IPS-20b (cell line): ENCODE data around the gene P2RX6.

Source experiments
- H3K27ac ChIP-seq: one replicate; pipeline ENCODE4 v1.5.1; 2013; ENCODE audit warnings: low read length
- H3K27me3 ChIP-seq: 2 replicates; pipeline ENCODE4 v1.6.1; 2013; ENCODE audit warnings: mild to moderate bottlenecking, low read length, inconsistent platforms; ENCODE audit not compliant: insufficient read depth
- H3K36me3 ChIP-seq: 2 replicates; pipeline ENCODE4 v1.6.1; 2013; ENCODE audit warnings: low read depth, mild to moderate bottlenecking, inconsistent platforms, low read length, moderate library complexity; ENCODE audit not compliant: insufficient read depth
- H3K4me1 ChIP-seq: 2 replicates; pipeline ENCODE4 v1.6.1; 2013; ENCODE audit warnings: mild to moderate bottlenecking, control low read depth, inconsistent platforms, low read length, moderate library complexity; ENCODE audit not compliant: insufficient read depth
- H3K4me3 ChIP-seq: 2 replicates; pipeline ENCODE4 v1.5.1; 2013; ENCODE audit warnings: mild to moderate bottlenecking, low read length, inconsistent platforms
- H3K9ac ChIP-seq: 2 replicates; pipeline ENCODE4 v1.6.1; 2013; ENCODE audit warnings: low read depth, mild to moderate bottlenecking, inconsistent platforms, low read length, moderate library complexity
- H3K9me3 ChIP-seq: 2 replicates; pipeline ENCODE4 v1.6.1; 2013; ENCODE audit warnings: mild to moderate bottlenecking, low read depth, low read length, inconsistent platforms; ENCODE audit not compliant: insufficient read depth

The P2RX6 gene

GRCh38 chr22:21073023-21073422 is 58.1 kb downstream of the P2RX6 start:
- Histone ChIP-seq H3K9me3 (no peaks in the 10 kb centered on the region), H3K9ac (no peak overlapping the region), H3K4me1 (no peaks in the 10 kb centered on the region), H3K27me3 (no peaks in the 10 kb centered on the region), H3K4me3 (no peak overlapping the region), H3K36me3 (no peaks in the 10 kb centered on the region), H3K27ac (no peak overlapping the region)

DNA sequence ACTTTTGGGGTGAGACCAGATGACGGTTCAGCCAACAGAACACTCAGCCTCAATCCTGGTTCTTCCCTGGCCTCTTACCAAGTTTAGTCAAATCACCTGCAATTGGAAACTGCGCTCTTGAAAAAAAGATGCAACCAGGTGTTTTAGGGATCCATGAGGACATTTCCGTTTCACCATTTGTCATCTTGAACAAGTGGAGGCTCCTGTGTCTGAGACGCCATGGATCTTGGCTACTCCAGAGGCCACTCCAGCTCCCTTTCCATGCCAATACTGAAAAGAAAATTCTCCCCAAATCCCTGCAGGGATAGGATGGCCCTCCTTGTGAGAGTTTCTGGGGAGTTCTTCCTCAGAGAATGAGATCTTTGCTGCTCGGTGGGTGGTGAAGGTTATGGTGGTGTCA is 58.5 kb downstream of the P2RX6 start:
- no peaks in the 10 kb centered on the region for H3K27me3 ChIP-seq
- no peak overlapping the region for H3K27ac ChIP-seq
- H3K9me3 ChIP-seq, result no peaks in the 10 kb centered on the region

DNA sequence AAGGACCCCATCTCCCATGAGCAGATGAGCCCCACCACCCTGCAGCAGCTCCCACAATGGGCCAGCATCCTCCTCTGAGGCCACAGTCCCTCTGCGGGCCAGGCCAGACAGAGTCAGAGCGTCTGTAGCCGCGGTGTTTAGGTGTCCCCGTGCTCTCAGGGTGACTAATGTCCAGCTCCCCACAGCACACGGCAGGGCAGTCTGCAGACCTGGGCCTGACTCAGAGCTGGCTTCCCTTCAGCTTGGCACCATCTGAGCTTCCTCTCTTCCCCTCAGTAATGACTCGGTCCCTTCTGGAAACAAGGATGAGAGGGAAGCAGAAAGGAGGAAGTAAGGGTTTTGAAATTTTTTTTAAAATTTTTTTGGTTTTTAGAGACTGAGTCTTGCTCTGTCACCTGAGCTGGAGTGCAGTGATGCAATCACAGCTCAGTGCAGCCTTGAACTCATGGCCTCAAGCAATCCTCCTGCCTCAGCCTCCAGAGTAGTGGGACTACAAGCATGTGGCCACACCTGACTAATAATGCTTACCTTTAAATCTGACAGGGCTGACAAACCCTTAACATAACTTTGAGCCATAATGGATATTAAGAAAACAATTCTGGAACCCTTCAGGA is 59.2 kb downstream of the P2RX6 start:
- no peaks in the 10 kb centered on the region for H3K4me1 ChIP-seq
- H3K4me3 ChIP-seq, result no peak overlapping the region
- H3K27ac ChIP-seq, result no peak overlapping the region
- no peaks in the 10 kb centered on the region for H3K9me3 ChIP-seq
- H3K36me3 ChIP-seq, result no peaks in the 10 kb centered on the region
- no peaks in the 10 kb centered on the region for H3K27me3 ChIP-seq
- H3K9ac ChIP-seq, result no peak overlapping the region

More for the DNA sequence above, 58.5 kb downstream of the P2RX6 start:
- H3K4me3 ChIP-seq, result no peak overlapping the region
- H3K4me1 ChIP-seq, result no peaks in the 10 kb centered on the region
- H3K9ac ChIP-seq, result no peak overlapping the region
- no peaks in the 10 kb centered on the region for H3K36me3 ChIP-seq

DNA sequence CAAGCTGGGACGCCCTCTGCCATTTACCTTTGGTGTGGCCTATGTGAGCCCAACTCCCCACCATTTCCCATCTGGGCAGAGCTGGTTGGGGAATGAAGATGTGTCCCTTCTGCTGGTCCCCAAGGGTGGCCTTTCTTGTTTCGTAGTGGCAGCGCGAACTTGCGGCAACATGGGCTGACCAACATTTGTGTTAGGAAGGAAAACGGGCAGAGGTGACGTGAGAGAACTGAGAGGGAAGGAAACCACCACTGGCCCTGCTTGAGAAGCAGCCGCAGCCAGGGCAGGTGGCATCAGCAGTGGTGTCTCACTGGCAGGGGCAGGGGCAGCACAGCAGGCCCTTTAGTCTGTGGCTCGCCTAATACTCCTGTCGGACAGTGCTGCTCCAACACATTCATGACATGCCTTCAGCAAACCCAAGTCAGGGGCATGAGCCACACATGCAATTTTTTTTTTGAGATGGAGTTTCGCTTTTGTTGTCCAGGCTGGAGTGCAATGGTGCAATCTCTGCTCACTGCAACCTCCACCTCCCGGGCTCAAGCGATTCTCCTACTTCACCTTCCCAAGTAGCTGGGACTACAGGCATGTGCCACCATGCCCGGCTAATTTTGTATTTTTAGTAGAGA is 60.7 kb downstream of the P2RX6 start:
- Histone ChIP-seq H3K4me1 (no peaks in the 10 kb centered on the region), H3K9me3 (no peaks in the 10 kb centered on the region), H3K36me3 (no peaks in the 10 kb centered on the region), H3K27ac (no peak overlapping the region), H3K27me3 (no peaks in the 10 kb centered on the region), H3K9ac (no peak overlapping the region), H3K4me3 (no peak overlapping the region)

GRCh38 chr22:21076912-21077625 is 62.1 kb downstream of the P2RX6 start:
- Histone ChIP-seq H3K27me3 (no peaks in the 10 kb centered on the region), H3K4me3 (no peak overlapping the region), H3K9me3 (no peaks in the 10 kb centered on the region), H3K4me1 (no peaks in the 10 kb centered on the region), H3K36me3 (no peaks in the 10 kb centered on the region), H3K9ac (no peak overlapping the region), H3K27ac (no peak overlapping the region)
